Nucleus accumbens (tissue), 56 donors: Measurements from ENCODE around the gene PAPPA.
A peak's percentile ranks its signal among the peaks of the same experiment; 100 is the strongest.

Experiments used
- DNase-seq, 56 donors: peaks; one replicate each; lab custom pipeline; 2025; lab: John Stamatoyannopoulos, UW

Gene PAPPA, protein sequence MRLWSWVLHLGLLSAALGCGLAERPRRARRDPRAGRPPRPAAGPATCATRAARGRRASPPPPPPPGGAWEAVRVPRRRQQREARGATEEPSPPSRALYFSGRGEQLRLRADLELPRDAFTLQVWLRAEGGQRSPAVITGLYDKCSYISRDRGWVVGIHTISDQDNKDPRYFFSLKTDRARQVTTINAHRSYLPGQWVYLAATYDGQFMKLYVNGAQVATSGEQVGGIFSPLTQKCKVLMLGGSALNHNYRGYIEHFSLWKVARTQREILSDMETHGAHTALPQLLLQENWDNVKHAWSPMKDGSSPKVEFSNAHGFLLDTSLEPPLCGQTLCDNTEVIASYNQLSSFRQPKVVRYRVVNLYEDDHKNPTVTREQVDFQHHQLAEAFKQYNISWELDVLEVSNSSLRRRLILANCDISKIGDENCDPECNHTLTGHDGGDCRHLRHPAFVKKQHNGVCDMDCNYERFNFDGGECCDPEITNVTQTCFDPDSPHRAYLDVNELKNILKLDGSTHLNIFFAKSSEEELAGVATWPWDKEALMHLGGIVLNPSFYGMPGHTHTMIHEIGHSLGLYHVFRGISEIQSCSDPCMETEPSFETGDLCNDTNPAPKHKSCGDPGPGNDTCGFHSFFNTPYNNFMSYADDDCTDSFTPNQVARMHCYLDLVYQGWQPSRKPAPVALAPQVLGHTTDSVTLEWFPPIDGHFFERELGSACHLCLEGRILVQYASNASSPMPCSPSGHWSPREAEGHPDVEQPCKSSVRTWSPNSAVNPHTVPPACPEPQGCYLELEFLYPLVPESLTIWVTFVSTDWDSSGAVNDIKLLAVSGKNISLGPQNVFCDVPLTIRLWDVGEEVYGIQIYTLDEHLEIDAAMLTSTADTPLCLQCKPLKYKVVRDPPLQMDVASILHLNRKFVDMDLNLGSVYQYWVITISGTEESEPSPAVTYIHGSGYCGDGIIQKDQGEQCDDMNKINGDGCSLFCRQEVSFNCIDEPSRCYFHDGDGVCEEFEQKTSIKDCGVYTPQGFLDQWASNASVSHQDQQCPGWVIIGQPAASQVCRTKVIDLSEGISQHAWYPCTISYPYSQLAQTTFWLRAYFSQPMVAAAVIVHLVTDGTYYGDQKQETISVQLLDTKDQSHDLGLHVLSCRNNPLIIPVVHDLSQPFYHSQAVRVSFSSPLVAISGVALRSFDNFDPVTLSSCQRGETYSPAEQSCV (N-terminal part only)

DNA sequence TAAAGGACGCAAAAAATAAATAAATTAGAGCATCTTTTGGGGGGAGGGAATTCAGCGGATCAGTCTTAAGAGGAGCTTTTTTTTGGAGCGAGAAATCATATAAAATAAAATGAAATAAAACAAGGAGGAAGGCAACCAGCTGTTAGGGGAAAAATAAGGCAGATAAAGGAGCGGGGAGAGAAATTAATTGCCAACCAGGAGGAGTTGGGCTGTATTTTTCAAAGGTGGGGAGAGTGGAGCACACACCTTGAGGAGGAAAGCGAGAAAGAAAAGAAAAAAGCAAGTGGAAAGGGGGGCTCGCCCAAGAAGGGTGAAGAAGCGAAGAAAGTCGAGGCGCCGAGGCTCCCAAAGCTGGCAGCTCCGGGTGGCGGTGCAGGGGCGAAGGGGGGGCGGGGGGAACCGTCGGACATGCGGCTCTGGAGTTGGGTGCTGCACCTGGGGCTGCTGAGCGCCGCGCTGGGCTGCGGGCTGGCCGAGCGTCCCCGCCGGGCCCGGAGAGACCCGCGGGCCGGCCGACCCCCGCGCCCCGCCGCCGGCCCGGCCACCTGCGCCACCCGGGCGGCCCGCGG lies at the start of gene PAPPA:
PAPPA (plus strand) TSS at position 27 of the 569 bp plus-strand sequence; CDS start at position 409, 382 bp downstream.
- no peak for DNase-seq

- DNase-seq, result no peak
Measured at GRCh38 chr9:116103976-116104820, 49.4 kb upstream of the PAPPA start.

DNA sequence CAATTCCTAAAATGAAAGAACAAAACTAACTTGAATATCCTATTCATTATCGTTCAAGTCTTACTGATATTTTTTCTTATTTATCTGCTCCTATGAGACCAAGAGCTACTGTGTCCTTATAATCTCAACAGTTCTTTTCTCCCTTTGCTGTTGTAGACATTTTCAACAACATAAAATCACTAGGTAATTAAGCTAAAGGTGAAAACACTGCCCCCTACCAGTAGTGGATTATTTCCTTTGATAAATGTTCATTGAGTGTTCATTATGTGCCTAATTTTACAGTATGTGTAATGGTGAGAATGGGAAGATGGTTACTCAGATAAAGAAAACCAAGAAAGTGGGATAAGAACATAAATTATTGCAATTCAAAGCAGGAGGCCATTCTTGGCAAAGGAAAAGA lies 41.4 kb upstream of the PAPPA start:
- no peak for DNase-seq

- no peak for DNase-seq
Measured at GRCh38 chr9:116115761-116116353, 37.7 kb upstream of the PAPPA start.

- DNase-seq, result no peak
Measured at GRCh38 chr9:116116393-116116792, 37.2 kb upstream of the PAPPA start.

GRCh38 chr9:116123171-116123570 lies 30.4 kb upstream of the PAPPA start:
- DNase-seq, result no peak

DNA sequence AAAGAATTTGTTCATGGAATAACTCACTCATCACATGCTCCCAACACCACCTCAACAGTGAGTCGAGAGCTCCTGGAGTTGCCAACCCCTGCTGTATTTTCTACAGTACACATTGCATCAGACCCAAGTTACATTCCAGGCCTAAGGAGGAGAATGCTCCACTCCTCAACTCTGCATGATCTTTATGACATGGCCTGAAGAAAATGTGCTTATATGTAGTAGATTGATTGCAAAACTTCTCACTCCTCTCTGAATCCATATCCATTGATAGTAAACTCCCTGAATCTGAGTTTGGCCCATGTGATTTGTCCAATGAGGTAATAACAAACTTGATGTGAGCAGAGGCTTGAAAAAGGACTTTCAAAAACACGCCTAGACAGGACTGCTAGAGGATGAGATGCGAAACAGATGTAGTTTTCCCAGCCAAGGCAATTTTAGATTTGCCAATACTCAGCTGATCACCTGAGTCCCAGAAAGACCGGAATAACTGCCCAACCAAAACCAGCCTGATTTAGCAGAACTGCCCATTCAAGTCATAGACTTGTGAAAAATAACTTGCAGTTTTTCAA lies 29.0 kb upstream of the PAPPA start:
- DNase-seq, result no peak

GRCh38 chr9:116133163-116133562 lies 20.4 kb upstream of the PAPPA start:
- no peak for DNase-seq

DNA sequence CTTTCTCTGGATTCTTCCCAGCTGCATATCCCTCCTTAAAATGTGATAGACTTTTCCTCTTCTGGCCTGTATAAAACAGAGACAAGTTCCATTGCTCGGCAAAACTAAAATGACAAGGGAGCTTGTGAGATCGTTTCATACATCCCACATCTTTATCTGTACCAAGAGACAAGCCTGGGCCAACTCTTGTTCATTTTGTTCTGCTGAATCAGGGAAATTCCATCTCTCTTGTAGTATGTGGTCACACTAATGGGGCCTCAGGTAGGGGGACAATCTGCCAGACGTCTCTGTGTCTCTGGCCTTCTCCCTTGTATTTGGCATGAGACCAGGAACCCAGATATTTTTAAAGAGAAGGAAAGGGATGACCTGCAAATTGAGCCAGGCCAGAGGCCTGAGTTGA lies 18.6 kb upstream of the PAPPA start:
- no peak for DNase-seq

DNA sequence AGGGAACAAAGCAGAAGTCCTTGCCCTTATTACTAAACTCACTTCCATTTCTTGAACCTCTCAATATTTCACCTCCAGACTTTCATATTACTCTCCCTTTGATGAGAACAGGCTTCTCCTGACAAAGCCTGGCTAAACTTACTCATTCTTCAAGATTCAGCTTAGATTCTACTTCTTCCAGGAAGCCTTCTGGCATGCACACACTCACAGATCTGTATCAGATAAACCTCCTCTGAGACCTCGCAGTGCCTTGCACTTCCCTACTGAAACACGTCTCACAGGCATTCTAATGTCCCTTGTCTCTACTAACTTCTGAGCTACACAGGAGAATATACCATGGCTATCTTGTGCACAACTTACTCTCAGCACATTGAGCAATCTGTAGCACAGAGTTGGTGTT lies 16.6 kb upstream of the PAPPA start:
- DNase-seq, result no peak

DNA sequence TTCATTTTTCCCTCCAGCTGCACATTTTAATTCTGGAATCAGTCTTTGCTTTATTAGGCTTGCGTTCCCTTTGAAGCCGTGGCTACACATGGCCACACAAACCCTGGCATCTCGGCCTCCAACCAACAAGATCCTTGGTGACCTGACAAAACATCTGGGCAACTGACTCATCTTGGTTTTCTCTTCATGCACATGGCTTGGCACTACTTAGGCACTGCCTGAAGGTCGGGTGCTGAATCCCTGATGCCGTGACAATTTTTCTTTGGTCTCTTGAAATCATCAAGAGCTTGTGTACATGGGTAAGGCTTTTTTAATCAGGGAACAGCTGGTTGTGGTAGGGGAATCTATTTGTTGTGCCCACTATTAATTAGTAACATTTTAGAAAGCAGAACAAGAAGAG lies 16.0 kb upstream of the PAPPA start:
- no peak for DNase-seq

DNA sequence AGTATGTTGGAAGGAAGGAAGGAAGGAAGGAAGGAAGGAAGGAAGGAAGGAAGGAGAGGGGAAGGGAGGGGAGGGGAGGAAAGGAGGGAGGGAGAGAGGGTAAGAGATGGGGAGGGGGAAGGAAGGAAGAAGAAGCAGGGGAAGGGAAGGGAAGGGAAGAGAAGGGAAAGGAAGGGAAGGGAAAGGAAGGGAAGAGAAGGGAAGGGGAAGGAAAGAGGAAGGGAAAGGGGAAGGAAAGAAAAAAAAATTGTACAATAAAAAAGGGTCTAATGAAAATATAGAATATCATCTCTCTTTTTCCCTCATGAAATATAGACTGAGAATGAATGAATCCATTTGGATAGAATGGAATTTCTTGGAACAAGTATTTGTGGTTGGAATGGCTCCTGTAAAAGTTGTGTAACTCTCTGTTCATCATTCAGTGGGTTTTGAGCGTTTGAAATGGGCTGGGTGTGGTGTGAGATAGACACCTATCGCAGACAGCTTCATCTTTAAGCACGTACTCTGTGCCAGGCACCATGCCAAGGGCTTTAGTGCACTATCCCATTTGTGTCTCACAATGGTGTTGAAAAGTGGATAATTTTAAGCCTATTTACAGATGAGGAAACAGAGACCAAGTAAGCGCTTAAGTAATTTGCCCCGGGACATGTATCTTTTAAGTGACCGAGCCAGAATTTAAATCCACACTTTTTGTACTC lies 11.6 kb upstream of the PAPPA start:
- DNase-seq, result no peak

DNA sequence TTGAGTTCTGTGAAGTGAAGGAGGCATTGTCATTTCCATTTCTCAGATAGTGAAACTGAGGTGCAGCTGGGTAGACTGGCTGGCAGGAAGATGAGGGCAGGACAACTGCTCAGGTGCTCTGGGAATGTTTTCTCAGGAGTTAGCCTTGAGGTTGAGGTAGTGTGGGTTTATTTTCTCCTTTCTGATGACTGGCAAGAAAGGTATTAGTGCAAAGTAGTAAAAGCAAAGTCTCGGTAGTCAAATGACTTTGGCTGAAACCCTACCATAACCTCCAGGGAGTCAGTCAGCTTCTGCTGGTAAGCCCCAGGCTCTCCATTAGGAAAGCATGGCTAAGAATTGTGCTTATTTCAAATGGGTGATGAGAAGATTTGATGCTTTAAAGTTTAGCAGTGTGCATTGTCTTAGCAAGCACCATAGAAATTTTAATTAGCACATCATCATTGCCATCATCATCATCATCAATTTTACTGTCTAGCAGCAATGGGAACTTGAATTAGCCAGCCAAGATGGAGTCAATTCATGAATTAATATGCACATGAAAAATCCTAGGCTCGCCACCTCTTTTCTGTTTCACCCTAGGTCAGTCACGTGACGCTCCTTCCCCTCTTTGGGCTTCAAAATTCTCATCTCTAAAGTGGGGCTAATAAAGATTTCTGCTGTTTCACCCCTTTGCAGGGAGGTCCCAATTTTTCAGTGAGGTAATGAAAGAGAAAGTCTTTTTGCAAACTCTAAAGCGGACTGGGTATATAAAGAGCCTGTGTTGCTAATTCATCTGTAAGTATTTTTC lies 10.7 kb upstream of the PAPPA start:
- no peak for DNase-seq

DNA sequence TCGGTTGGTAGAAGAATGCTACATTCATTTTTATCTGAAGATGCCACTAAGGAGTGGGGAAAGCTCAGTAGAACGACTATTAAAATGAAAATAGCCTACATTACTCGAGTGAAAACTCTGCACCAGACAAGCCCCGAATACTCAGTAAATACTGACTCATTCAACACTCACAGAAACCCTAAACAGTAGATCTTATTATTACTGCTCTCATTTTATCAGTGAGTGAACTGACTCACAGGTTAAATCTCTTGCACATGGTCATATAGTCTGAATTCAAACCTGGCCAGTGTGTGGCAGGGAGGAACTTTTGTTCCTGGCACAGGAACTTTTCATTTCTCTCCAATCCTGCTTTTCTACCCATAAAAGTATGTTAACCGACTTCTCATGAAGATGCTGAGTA lies 9.6 kb upstream of the PAPPA start:
- no peak for DNase-seq

DNA sequence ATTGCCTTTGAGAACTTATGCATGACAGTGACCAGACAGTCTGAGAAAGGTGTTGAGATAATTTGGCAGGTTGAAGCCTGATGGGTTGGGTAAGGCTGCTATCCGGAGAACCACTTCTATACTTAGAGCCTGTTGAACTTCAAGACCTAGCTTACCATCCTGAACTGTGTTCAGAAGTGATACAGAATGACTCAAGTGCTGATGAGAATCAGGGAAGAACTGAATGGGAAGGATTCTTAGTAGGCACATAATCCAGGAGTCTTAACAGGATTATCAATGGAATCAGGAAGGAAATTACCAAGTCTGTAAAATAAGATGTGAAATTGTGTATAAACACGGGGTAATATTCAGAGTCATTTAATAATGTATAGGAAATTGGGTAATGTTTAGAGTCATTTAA lies 9.0 kb upstream of the PAPPA start:
- DNase-seq, result no peak

DNA sequence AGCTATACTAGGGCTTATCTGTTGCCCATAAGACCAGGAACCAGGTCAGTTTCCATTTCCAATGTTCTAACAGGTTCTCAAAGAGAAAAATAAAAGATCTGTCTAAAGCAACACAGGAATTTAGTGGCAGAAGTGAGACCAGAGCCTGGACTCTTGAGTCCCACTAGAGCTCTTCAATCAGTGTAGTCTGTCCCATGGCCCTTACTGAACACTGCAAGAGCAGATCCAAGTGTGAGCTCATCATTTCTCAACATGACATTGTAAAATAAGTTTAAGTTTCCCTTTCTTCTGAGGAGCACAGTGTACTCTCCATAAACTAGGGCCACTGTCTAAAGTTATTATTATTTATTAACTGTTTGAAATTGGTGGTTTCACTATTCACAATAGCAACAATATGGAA lies 8.6 kb upstream of the PAPPA start:
- DNase-seq, result no peak

GRCh38 chr9:116147821-116148220 lies 5.8 kb upstream of the PAPPA start:
- no peak for DNase-seq

- peak in 1 of 56 donors; percentile 6 for DNase-seq
Measured at GRCh38 chr9:116149844-116150243, 3.7 kb upstream of the PAPPA start.
